Measurements from ENCODE around the gene DPEP2.
"Not testable (repeated sequence)": the region's sequence is repeated elsewhere in the genome, so short reads cannot be mapped to it uniquely, and the experiment has no call there.

The DPEP2 gene

GRCh38 chr16:67975321-67976105, 23.8 kb downstream of the DPEP2 start:
- DNase-seq: no peak

GRCh38 chr16:67972285-67972684, 27.0 kb downstream of the DPEP2 start:
- DNase-seq: not testable (repeated sequence)

DNA sequence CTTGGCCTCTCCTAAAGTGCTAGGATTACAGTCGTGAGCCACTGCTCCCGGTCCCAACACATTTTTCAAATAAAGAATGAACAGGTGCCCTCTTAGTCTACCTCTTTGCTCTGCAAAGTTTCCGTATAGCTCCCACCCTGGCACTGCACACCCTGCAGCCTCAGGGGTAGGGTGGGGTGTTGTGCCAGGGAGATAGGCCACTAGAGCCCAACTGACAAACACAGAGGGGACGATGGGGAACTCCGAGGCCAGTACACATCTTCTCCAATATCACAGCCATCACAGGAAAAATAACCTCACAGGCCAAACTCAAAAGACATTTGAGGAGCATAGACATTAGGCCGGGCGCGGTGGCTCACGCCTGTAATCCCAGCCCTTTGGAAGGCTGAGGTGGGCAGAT, 28.2 kb downstream of the DPEP2 start:
- DNase-seq: no peak

DNA sequence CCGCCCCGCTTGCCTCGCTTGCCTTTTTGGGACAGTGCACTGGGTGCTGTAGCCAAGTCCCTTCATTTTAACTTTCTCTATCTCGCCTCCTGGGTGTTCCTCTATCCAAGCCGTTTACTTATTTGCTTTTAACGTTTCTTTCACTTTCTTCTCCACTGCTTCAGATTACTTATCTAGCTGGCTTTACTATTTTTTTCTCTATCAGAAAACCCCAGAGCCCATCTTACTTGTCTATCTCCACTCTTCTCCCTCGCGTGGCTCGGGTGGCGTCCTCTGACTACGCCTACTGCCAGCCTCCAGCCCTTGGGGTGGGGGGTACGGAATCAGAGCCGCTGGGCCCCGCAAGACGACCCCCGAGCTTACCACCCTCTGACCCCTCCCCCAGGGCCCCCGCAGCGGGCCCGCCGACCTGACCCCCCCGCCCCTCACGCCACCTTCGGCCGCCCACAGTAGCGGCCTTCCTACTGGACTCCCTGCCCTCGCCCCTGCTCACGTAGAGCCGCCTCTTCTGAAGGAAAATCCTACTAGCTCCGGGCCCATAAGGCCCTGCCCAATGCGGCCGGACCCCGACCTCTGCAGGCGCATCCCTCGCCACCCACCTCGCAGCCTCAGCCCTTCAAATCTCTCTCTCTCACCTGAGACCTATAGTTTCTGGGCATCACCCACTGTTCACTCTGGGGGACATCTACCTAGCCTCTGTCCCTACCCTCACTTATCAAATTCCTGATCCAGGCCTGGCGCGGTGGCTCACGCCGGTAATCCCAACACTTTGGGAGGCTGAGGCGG, 29.8 kb downstream of the DPEP2 start:
- peak; percentile 84 for DNase-seq

DNA sequence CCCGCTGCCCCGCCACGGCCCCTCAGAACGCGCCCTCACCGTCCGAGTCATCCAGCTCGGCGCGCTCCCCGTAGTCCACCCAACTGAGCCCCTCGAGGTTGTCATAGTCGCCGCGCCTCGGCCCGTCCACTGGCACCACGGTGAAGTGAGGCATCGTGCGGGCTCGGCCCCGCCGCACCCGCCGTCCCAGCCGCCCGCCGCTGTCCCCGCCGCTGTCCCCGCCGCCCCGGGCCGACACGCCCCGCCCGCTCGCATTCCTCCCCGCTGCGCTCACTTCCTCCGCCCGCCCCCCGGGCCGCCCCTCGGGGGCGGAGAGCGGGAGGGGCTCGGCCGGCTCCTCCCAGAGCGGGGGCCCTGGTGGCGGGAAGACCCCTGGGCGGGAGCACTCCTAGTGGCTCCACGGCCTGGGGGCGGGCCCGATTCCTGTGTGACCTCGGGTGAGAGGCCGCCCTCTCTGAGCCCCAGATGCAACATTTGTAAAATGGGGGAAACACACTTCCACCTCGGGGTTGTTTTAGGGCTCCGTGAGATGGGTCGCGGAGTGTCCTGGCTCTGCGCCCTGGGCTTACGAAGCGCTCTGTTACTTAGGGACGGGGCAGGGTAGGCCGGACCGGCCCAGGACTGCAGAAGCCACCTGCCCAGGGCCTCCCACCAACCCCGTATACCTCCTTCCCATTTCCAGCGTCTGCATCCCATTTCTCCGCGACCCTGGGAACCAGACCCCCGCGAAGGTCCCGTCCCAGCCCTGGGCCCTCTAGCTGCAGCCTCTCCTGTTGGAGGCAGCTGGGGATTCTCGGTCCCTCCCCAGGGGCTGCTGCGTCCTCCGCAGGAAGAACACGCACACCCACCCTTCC, 30.7 kb downstream of the DPEP2 start, which contains the start of gene SLC12A4:
Gene SLC12A4 (minus strand): TSS at position 238 of the 854 bp plus-strand sequence. CDS start 84 bp downstream, at position 154.
- DNase-seq: peak; percentile 94

DNA sequence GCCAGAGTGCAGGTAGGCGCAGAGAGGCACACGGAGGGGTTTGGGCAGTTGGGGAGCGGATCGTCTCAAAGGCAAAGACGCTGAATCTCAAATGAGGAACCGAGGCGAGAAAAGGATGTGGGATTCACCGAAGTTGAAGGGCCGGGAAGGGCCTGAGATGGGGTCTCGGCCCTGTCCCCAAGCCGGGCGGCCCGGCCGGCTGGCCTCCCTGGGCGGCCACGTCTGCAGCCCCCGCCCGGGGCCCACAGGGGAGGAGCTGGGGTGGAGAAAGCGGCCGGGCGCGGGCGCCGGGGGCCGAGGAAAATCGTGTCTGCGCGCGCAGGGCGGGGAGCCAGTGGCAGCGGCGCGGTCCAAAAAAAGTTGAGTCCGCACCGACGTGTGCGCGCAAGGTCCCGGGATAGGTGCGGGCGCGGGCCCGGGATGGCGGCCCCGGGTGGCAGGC, 31.3 kb downstream of the DPEP2 start:
- no peak for DNase-seq

DNA sequence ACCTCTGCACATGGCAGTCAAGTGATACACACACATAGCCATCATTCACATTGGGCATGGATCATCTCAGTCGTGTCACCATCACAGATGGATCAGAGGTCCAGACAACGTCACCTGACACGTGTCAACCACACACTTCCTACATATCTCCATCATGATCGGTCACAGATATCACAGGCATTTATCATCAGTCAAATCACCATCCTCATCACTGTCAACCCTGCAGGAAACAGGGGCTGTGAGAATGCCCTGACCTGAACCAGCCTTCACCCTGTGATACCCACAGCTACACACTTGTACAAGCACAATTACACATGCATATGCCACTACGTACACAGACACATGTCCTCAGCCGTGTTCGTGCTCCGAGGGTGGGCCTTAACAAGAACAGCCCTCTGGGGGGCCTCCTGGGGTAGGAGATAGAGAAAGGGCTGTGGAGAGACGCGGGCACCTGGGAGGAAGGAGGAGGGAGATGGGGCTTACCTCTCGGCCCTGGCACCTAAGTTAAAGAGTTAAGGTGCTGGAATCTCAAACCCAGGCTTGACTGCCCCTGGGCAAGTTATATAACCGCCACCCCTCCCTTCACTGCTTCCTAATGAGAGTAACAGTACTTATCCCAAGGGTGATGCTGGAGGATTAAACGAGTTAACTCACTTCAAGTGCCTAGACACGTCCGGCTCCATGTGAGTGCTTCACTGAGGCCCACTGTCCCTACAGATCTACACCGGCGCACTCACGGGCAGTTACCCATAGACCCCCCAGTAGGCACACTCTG, 31.9 kb downstream of the DPEP2 start:
- no peak for DNase-seq

- DNase-seq: peak; percentile 90
Measured at GRCh38 chr16:67966549-67967182, 32.6 kb downstream of the DPEP2 start.

DNA sequence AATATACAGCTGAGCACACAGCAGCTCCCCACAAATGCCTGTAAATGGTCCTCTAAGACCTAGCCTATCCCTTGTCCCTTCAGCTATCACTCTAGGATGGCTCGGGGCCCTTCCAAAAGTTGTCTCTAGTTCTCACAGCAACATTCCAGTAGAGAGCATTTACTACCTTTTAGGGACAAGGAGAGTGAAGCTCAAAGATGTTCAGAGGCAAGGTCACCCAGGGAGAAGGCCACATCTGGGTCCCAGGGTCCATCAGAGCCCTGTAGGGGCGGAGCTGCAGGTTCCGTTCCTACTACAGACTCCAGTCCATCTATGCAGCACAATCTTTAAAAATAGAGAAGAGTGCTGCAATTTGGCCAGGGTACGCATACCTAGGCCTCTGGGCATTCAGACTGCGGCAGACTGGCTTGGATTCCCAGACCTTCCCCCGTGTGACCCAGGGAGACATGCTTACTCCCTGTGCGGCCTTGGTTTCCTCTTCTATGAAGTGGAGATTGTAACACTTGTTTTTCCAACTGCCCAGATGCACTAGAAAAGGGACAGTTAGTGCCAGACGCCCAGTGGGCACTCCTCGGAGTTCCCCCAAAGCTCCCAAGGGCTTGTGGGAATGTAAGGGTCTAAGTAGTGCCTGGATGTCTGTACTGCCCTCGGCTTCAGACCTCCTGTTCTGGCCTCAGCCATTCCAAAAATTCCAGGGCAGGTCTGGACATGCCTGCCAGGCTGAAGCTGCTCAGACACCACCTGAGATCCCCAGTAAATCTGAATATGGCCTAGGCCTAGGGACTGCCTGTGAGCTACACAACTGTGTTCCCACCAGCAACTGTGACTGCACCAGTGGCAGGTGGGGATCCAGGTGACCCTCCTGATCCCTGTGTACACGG, 33.4 kb downstream of the DPEP2 start:
- peak; percentile 88 for DNase-seq

DNA sequence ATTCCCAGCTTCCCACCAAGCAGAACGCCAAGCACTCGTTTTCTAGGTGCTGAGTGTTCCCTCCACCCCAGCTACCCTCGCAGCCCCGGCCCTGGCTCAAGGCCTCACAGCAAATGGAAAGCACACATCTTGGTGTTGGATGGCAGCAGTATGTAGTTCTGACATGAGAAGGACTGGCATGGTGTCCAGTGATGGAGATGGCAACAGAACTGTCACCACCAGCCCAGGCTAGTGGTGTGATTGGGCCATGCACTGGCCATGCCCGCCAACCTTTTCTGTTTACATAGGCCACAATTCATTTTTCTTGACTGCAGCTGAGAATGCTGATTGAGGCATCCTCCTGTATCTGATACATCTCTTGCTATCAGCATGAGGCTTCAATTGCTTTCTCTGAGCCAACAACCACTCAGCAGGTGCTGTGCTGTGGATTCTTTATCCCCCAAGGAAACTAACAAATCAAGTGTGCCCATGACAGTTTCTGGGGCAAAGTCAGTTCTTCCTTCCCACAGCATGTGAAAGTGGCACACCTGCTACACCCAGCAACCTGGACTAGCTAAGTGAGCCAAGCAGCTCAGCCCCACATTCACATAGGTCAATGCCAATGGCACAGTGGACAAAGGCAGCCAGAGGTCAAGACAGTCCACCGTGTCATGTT, 34.7 kb downstream of the DPEP2 start:
- DNase-seq: no peak

GRCh38 chr16:67963662-67964321, 35.5 kb downstream of the DPEP2 start:
- peak; percentile 47 for DNase-seq

DNA sequence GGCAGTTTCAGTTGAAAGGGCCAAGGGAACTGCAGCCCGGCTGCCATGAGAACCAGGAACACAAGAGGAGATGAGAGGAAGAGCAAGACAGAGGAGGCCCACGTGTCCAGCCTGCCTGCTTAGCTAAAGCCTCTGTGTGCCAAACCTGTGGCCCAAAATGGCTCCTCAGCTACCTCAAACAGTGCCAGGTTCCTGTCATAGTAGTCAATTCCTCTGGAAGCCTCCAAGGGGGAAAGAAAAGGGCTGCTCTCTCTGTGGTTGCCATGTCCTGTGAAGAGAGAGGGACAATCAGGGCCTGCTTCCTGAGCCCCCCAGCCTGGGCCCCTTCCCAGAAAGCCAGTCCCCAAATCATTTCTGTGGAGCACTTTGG, 36.0 kb downstream of the DPEP2 start:
- no peak for DNase-seq

DNA sequence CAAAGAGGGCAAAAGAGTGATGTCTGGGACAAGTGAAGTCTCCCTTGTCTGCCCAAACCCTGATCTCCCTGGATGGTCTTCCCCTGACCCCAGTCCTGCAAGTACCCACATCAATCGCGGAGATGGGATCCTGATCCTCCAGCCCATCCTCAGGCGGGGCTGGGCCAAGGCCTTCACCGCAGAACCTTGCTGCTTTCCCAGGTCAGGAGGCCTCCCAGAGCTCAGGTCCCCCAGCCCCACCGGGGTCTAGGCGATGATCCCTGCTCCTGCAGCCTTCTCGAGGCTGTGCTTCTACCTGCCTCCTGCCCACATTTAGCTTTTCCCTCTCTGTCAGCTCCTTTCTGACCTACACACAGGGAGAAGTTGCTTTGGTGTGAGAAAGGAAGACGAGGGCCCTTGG, 37.1 kb downstream of the DPEP2 start:
- no peak for DNase-seq

GRCh38 chr16:67961551-67961957, 37.7 kb downstream of the DPEP2 start:
- DNase-seq: no peak

DNA sequence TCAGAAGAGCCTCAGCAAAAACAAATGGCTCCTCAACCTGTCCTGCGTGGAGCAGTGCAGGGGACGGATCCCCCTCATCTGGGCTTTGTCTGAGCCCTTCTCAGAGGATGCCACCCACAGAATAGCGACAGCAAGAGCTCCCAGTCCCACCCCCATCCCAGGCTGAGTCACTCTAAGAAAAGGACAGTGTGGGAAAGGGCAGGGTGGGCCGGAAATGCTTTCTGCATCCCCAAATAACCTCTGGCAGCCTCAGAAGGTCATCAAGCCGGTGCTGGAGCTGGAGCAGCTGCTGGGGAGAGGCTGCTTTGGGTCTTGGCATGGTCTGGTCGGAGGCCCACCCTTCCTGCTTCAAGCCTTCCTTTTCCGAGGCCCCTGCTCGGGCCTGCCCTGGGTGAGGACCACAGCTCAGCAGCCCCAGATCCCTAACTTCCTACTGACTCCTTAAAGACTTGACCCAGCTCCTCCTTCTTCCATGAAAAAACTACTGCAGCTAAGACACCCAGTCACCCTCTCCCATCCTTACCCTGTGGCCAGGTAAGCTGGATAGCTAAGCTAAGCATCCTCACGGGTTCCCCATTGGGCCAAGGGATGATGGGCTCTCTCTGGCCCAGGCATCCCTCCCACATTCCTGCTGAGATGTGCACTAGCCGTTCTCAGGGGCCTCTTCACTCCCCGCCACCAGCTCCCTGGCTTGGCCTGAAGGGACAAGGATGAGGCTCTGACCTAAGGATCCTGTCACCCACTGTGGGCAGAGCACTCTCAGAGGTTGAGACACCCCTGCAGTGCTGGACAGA, 39.6 kb downstream of the DPEP2 start:
- DNase-seq: no peak

- DNase-seq: no peak
Measured at GRCh38 chr16:67957622-67958021, 41.7 kb downstream of the DPEP2 start.

DNA sequence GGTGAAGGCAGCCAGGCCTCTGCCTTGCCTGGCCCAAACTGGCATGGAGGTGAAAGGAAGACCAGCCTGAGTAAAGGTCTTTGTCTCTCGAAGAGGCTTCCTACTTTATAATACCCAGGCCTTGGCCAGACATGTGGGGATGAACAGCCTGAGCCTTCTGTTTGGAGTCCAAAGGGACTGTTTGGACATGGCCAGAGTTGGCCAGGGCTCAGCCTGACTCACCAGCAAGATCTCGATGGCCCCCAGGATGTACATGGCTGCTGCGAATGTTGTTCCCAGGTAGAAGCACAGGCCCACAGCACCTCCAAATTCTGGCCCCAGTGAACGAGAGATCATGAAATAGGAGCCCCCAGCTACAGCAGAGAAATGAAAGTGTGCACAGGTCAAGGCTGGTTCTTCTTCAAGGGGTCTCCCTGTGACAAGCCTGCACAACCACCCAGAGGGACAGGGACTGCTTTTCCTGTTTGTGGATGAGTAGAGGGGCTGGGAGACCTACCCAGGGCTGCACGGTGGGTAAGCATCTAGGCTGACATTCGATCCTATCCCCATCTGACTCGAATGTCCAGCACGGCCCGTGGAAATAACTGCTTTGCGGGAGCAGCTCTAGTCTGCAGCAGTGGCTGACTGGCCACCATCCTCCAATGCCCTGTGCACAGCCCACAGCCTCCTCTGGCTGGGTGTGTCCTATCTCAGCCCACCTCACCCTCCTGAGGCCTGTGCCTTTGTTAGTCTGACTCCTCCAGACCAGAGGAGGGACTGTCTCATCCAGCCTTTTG, 44.7 kb downstream of the DPEP2 start:
- no peak for DNase-seq
